HepG2 (cell line): ENCODE measurements around the gene SLC39A10. TPM values are rescaled to one million over a fixed set of nuclear protein-coding genes. Genes with fewer than 3 reads are reported as not detected.

Experiments used
- ATAC-seq: fragments of 200-7000 bp; cut with Tn5 transposase; 3 replicates; pipeline ENCODE4 v1.9.1; 2020; ENCODE audit warnings: mild to moderate bottlenecking, moderate library complexity
- BruUV-seq: library from RNA; stranded (reverse); fragments of 400-500 nt; replicated peaks from 2 replicates; lab custom pipeline; 2021; lab: Mats Ljungman, UMichigan
- CTCF ChIA-PET: fragments of 300-600 bp; formaldehyde crosslinking; extraction: SDS; loops from one replicate; lab custom pipeline; 2021; ENCODE audit warnings: low total read pairs, inconsistent platforms, low intra/inter-chr PET ratio; lab: Yijun Ruan, JAX
- POLR2A ChIA-PET: fragments of 350-600 bp; sonication (Branson Sonifier 250); formaldehyde crosslinking; loops from one replicate; lab custom pipeline; 2020; ENCODE audit warnings: antibody characterized with exemption, inconsistent platforms; lab: Yijun Ruan, JAX
- DNase-seq: peaks from one replicate; pipeline ENCODE4 v3.0.0-alpha.2; 2015; ENCODE audit warnings: low spot score
- FAIRE-seq: peaks from 3 replicates; lab custom pipeline; 2011; peaks lifted over from hg19 to GRCh38; lab: Jason Lieb, UNC
- H2AFZ ChIP-seq: one replicate; pipeline ENCODE4 v1.6.1; 2011; ENCODE audit warnings: low read length, inconsistent platforms
- H3K27ac ChIP-seq: fragments of 300-600 bp; 3 replicates; pipeline ENCODE4 v1.8.0; 2011; ENCODE audit warnings: mixed run types, mild to moderate bottlenecking, mixed read lengths, low read length, inconsistent platforms; ENCODE audit not compliant: insufficient read depth; ENCODE audit errors: extremely low read length
- H3K27me3 ChIP-seq, 2 experiments: fragments of 200-600 bp in 1 of 2; 2 replicates in 1 of 2; 3 replicates in 1 of 2; pipeline versions ENCODE4 v1.6.0 to v1.8.0; 2011; ENCODE audit warnings: low read length in 2 of 2, mild to moderate bottlenecking in 2 of 2, moderate library complexity in 2 of 2, inconsistent platforms in 1 of 2; ENCODE audit not compliant: insufficient read depth in 2 of 2, control insufficient read depth in 1 of 2
- H3K36me3 ChIP-seq, 2 experiments: fragments of 200-600 bp in 1 of 2; replicated peaks in 1 of 2; 2 replicates in 1 of 2; 3 replicates in 1 of 2; pipeline versions ENCODE4 v1.5.1 to v1.8.0; 2011; ENCODE audit warnings: low read length in 2 of 2, inconsistent platforms in 1 of 2; ENCODE audit not compliant: insufficient read depth in 2 of 2, control insufficient read depth in 1 of 2
- H3K4me1 ChIP-seq: 2 replicates; pipeline ENCODE4 v1.5.1; 2012; ENCODE audit warnings: low read length, inconsistent platforms; ENCODE audit not compliant: insufficient read depth
- H3K4me2 ChIP-seq: 2 replicates; pipeline ENCODE4 v1.6.0; 2011; ENCODE audit warnings: low read depth, low read length, inconsistent platforms
- H3K4me3 ChIP-seq, 3 experiments: fragments of 200-600 bp in 1 of 3; sonication (generic), shearing (Covaris generic) in 1 of 3; replicated peaks in 1 of 3; 2 replicates each; pipeline ENCODE4 v1.5.1; 2011 to 2016; ENCODE audit warnings: low read length in 3 of 3, inconsistent platforms in 2 of 3, low read depth in 2 of 3, mild to moderate bottlenecking in 2 of 3, control low read depth in 1 of 3, mixed read lengths in 1 of 3; ENCODE audit not compliant: insufficient read depth in 1 of 3
- H3K79me2 ChIP-seq: one replicate; pipeline ENCODE4 v1.6.1; 2011; ENCODE audit warnings: low read length, inconsistent platforms; ENCODE audit not compliant: insufficient read depth
- H3K9ac ChIP-seq: 2 replicates; pipeline ENCODE4 v1.6.0; 2011; ENCODE audit warnings: mild to moderate bottlenecking, low read depth, low read length, inconsistent platforms; ENCODE audit not compliant: insufficient read depth
- H3K9me3 ChIP-seq: 2 replicates; pipeline ENCODE4 v1.5.1; 2012; ENCODE audit warnings: mild to moderate bottlenecking, low read length
- H4K20me1 ChIP-seq: 2 replicates; pipeline ENCODE4 v1.6.0; 2011; ENCODE audit warnings: inconsistent platforms, mild to moderate bottlenecking, low read length, moderate library complexity; ENCODE audit not compliant: insufficient read depth
- DZIP1 ChIP-seq: sonication (generic); formaldehyde crosslinking; IDR thresholded peaks from 2 replicates; pipeline ENCODE4 v1.5.0; 2020; ENCODE audit warnings: mild to moderate bottlenecking, missing genetic modification reagents
- MZF1 ChIP-seq: sonication (generic); formaldehyde crosslinking; IDR thresholded peaks from 2 replicates; pipeline ENCODE4 v1.8.1; 2023; ENCODE audit warnings: mild to moderate bottlenecking, missing genetic modification reagents, borderline replicate concordance
- NCOA1 ChIP-seq: sonication (generic); formaldehyde crosslinking; IDR thresholded peaks from 2 replicates; pipeline ENCODE4 v1.9.0; 2021; ENCODE audit warnings: missing genetic modification reagents
- NR2F1 ChIP-seq, 2 experiments: fragments of 450-650 bp in 1 of 2; formaldehyde crosslinking in 1 of 2; IDR thresholded peaks; 2 replicates each; pipeline versions ENCODE4 v1.5.0 to v1.6.1; 2016 to 2020; ENCODE audit warnings: mild to moderate bottlenecking in 1 of 2, missing compliant biosample characterization in 1 of 2, missing genetic modification reagents in 1 of 2, moderate library complexity in 1 of 2
- SMC3 ChIP-seq: IDR thresholded peaks from 2 replicates; pipeline ENCODE4 v1.6.1; 2011; ENCODE audit warnings: low read length, improper control_type of control experiment
- SOX13 ChIP-seq, 3 experiments: fragments of 450-650 bp in 1 of 3; sonication (generic) in 1 of 3; formaldehyde crosslinking in 1 of 3; IDR thresholded peaks in 2 of 3; conservative IDR thresholded peaks in 1 of 3; 2 replicates each; pipeline versions ENCODE4 v1.5.0 to v1.6.1; 2016 to 2020; ENCODE audit warnings: antibody characterized with exemption in 1 of 3, mild to moderate bottlenecking in 1 of 3, missing compliant biosample characterization in 1 of 3, missing genetic modification reagents in 1 of 3, moderate library complexity in 1 of 3
- ZNF205 ChIP-seq: IDR thresholded peaks from 2 replicates; pipeline ENCODE4 v1.6.1; 2018; ENCODE audit warnings: missing biosample characterization, missing genetic modification reagents
- ZNF335 ChIP-seq: sonication (generic); formaldehyde crosslinking; IDR thresholded peaks from 2 replicates; pipeline ENCODE4 v1.4.0; 2020; ENCODE audit warnings: missing genetic modification reagents
- ZNF430 ChIP-seq: sonication (generic); formaldehyde crosslinking; IDR thresholded peaks from 2 replicates; pipeline ENCODE4 v1.9.0; 2021; ENCODE audit warnings: mild to moderate bottlenecking, missing genetic modification reagents
- ZNF609 ChIP-seq: sonication (generic); formaldehyde crosslinking; IDR thresholded peaks from 2 replicates; pipeline ENCODE4 v1.4.0; 2020; ENCODE audit warnings: mild to moderate bottlenecking, missing genetic modification reagents, borderline replicate concordance
- ZNF740 ChIP-seq: sonication (generic); formaldehyde crosslinking; IDR thresholded peaks from 2 replicates; pipeline ENCODE4 v1.4.0; 2020; ENCODE audit warnings: missing genetic modification reagents
- WGBS: methylation state at CpG from one replicate; pipeline ENCODE4 v1.1.6; 2017; ENCODE audit warnings: low lambda C conversion rate; 5-methylcytosine and 5-hydroxymethylcytosine counted together
- in situ Hi-C: cut with HindIII; loops from 2 replicates; pipeline ENCODE4 v1.10.0; 2017; ENCODE audit warnings: low pct_unique_long_range_greater_than_20kb; ENCODE audit not compliant: extremely low pct_ligation_motif_present
- intact Hi-C: fragments of 100-400 bp; cut with micrococcal nuclease; formaldehyde crosslinking; loops from one replicate; pipeline ENCODE4 v1.10.0; 2022; ENCODE audit not compliant: unreplicated experiment
- polyA plus RNA-seq, 8 experiments: library from polyadenylated mRNA; depleted of rRNA in 3 of 8; stranded (reverse) in 7 of 8; unstranded in 1 of 8; fragments of >200 nt; fragmentation: Illumina TruSeq in 4 of 8; extraction: Trizol in 4 of 8; gene quantifications; 2 replicates each; pipeline versions ENCODE4 v1.2.1 to v1.2.3, GENCODE V29; 2011 to 2016; ENCODE audit warnings: low read depth in 4 of 8, missing spikeins in 1 of 8, mixed read lengths in 1 of 8; ENCODE audit not compliant: insufficient read depth in 1 of 8
- total RNA-seq, 5 experiments: library from RNA; depleted of rRNA; stranded (reverse); fragments of >200 nt; fragmentation: Illumina TruSeq; extraction: Trizol; gene quantifications; 2 replicates each; pipeline ENCODE4 v1.2.3, GENCODE V29; 2016; ENCODE audit warnings: low read depth in 1 of 5

The SLC39A10 gene
- total and polyA plus RNA-seq, 2 of the 13 experiments (the other 11 are each of a cell fraction or from before 2014, with no cell fraction given) = 13.2 to 21.0 TPM

- no peak for FAIRE-seq
- no TSS peak for BruUV-seq
Measured at GRCh38 chr2:195622966-195623365, 34.1 kb upstream of the SLC39A10 start.

GRCh38 chr2:195626507-195626906, 30.5 kb upstream of the SLC39A10 start:
- FAIRE-seq = no peak
- in situ Hi-C loops = no loop called here
- no peak for TF ChIP-seq DZIP1 (CRISPR knock-in tag)
- TF ChIP-seq ZNF335 = no peak
- no peak for TF ChIP-seq NCOA1 (CRISPR knock-in tag)
- no peak for TF ChIP-seq ZNF430
- TF ChIP-seq MZF1 = no peak
- TF ChIP-seq NR2F1 (CRISPR knock-in tag; IDR thresholded peaks at IDR 0.05) = no peak
- no peak for TF ChIP-seq ZNF609
- no peak for TF ChIP-seq SMC3

More at GRCh38 chr2:195622966-195623365, 34.1 kb upstream of the SLC39A10 start:
- no peak overlapping the region for H2AFZ ChIP-seq
- H3K27ac ChIP-seq = no peak overlapping the region
- peaks cover 0 to 3% of the 10 kb centered on the region in 2 experiments; a peak in 1 of 5 replicates for H3K27me3 ChIP-seq
- TF ChIP-seq SOX13 (IDR thresholded peaks at IDR 0.05) (no peak), SOX13 (CRISPR knock-in tag; conservative IDR thresholded peaks at IDR 0.05 in 1 of 2, IDR thresholded peaks at IDR 0.05 in 1 of 2) (0 out of 4 replicates have a peak, but pooled peaks of 1 of the 2 experiments have one; percentile 25), ZNF205 (CRISPR knock-in tag) (no peak), ZNF740 (CRISPR knock-in tag) (no peak)
- no peaks in the 10 kb centered on the region for H3K79me2 ChIP-seq
- H3K36me3 ChIP-seq = no peaks in the 10 kb centered on the region
- H3K9ac ChIP-seq = no peak overlapping the region
- POLR2A ChIA-PET = no interaction called here
- in situ Hi-C loops (no loop called here), intact Hi-C loops (no loop called here)
- peak; percentile 30 for DNase-seq
- CTCF ChIA-PET = no interaction called here
- H3K4me3 ChIP-seq = no peak overlapping the region
- no peaks in the 10 kb centered on the region for H3K9me3 ChIP-seq
- no peak overlapping the region for H3K4me2 ChIP-seq
- no peak; the same call in 2 of the 3 replicates for ATAC-seq
- H4K20me1 ChIP-seq = no peaks in the 10 kb centered on the region
- H3K4me1 ChIP-seq = no peaks in the 10 kb centered on the region; the same call in 1 of the 2 replicates

More at GRCh38 chr2:195626507-195626906, 30.5 kb upstream of the SLC39A10 start:
- WGBS = 2% methylated on average over 2 of the region's 2 CpGs
- Histone ChIP-seq H3K9ac (no peak overlapping the region), H3K9me3 (no peaks in the 10 kb centered on the region), H3K4me1 (no peaks in the 10 kb centered on the region; the same call in 1 of the 2 replicates), H3K79me2 (no peaks in the 10 kb centered on the region), H3K27me3 (peaks cover 0 to 5% of the 10 kb centered on the region in 2 experiments; a peak in 2 of 5 replicates), H3K4me3 (no peak overlapping the region), H4K20me1 (no peaks in the 10 kb centered on the region), H3K36me3 (no peaks in the 10 kb centered on the region), H2AFZ (no peak overlapping the region), H3K27ac (no peak overlapping the region), H3K4me2 (no peak overlapping the region)
- DNase-seq (no peak), ATAC-seq (no peak)
- POLR2A ChIA-PET = no interaction called here
- CTCF ChIA-PET = no interaction called here
- intact Hi-C loops = no loop called here
- BruUV-seq = no TSS peak
